Prostate gland (tissue), 2 donors: ENCODE results near the gene NEDD4.

ENCODE experiments used
- POLR2A ChIP-seq: fragments of 450-650 bp; IDR thresholded peaks from one replicate; pipeline ENCODE4 v1.6.1; 2016; ENCODE audit warnings: antibody characterized with exemption, mild to moderate bottlenecking
- TF ChIP-seq, protein P1 (sequence below), 4 experiments: fragments of 200-600 bp in 2 of 4; fragments of 450-650 bp in 2 of 4; sonication (generic) in 2 of 4; IDR thresholded peaks; 1 replicate in 3 of 4; 2 replicates in 1 of 4; pipeline ENCODE4 v1.5.1; 2016 to 2019; ENCODE audit warnings: antibody characterized with exemption in 4 of 4, mild to moderate bottlenecking in 2 of 4, moderate library complexity in 2 of 4

DNA sequence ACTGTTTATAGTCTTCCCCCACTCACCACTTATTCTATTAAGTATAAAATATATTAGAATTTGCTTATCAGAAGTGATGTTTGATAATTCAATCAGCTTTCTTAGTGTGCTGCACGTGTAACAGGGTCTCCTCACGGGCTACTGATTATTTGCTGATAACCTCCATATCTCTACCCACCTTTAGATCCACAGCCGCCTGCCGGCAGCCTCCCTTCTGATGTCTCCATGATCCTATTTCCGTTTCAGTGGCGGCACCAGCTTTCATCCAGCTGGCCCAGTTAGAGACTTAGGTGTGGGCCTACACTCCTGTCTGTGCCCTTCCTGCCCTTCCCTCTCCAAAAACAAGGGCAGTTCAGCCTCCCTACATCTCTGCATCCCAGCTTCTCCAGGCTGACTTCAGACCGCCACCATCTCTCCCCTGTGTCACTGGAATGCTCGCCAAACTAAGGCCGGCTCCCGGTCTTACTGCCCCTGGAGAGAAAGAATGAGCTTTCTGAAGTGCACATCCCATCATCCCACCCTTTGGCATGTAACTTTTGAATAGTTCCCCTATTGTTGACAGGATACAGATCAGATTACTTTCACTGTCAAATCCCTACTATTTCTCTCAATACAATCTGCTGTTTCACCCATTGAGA lies 173.9 kb downstream of the NEDD4 start:
- TF ChIP-seq, protein P1, sequence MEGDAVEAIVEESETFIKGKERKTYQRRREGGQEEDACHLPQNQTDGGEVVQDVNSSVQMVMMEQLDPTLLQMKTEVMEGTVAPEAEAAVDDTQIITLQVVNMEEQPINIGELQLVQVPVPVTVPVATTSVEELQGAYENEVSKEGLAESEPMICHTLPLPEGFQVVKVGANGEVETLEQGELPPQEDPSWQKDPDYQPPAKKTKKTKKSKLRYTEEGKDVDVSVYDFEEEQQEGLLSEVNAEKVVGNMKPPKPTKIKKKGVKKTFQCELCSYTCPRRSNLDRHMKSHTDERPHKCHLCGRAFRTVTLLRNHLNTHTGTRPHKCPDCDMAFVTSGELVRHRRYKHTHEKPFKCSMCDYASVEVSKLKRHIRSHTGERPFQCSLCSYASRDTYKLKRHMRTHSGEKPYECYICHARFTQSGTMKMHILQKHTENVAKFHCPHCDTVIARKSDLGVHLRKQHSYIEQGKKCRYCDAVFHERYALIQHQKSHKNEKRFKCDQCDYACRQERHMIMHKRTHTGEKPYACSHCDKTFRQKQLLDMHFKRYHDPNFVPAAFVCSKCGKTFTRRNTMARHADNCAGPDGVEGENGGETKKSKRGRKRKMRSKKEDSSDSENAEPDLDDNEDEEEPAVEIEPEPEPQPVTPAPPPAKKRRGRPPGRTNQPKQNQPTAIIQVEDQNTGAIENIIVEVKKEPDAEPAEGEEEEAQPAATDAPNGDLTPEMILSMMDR (IDR thresholded peaks at IDR 0.05), result no peak
- TF ChIP-seq POLR2A, result no peak
